Neural cell (in vitro differentiated cells): Measurements from ENCODE around the gene TRIM59.

Source experiments
- CTCF ChIP-seq: fragments of 450-650 bp; IDR thresholded peaks from 2 replicates; pipeline ENCODE4 v1.5.1; 2014; ENCODE audit warnings: antibody characterized with exemption, mild to moderate bottlenecking, moderate library complexity; ENCODE audit not compliant: poor library complexity, severe bottlenecking
- POLR2AphosphoS5 ChIP-seq: IDR thresholded peaks from 2 replicates; pipeline ENCODE4 v1.6.1; 2012
- REST ChIP-seq: IDR thresholded peaks from 2 replicates; pipeline ENCODE4 v1.6.1; 2012; ENCODE audit warnings: borderline replicate concordance

- TF ChIP-seq CTCF (no peak), POLR2AphosphoS5 (no peak), REST (no peak)
Observed at GRCh38 chr3:160482796-160483195, 33.2 kb upstream of the TRIM59 start.
